Smooth muscle cell (in vitro differentiated cells): ENCODE measurements around the gene PDGFC. TPM values are rescaled to one million over a fixed set of nuclear protein-coding genes. Genes with fewer than 3 reads are reported as not detected.

Source experiments
- DNase-seq: peaks from one replicate; lab custom pipeline; 2025; ENCODE audit not compliant: unreplicated experiment; lab: John Stamatoyannopoulos, UW
- H2AFZ ChIP-seq: fragments of 200-600 bp; sonication (generic); 2 replicates; pipeline ENCODE4 v1.6.0; 2016; ENCODE audit warnings: antibody characterized with exemption, low read depth, mild to moderate bottlenecking
- H3F3A ChIP-seq: fragments of 200-600 bp; sonication (generic); 2 replicates; pipeline ENCODE4 v1.6.0; 2017; ENCODE audit warnings: antibody characterized with exemption, low read depth
- H3K27ac ChIP-seq: fragments of 200-600 bp; sonication (generic); 2 replicates; pipeline ENCODE4 v1.5.1; 2016; ENCODE audit warnings: low read depth, mild to moderate bottlenecking
- H3K27me3 ChIP-seq: fragments of 200-600 bp; sonication (generic); 2 replicates; pipeline ENCODE4 v1.6.1; 2016; ENCODE audit warnings: low read depth, mild to moderate bottlenecking
- H3K36me3 ChIP-seq: fragments of 200-600 bp; sonication (generic); 2 replicates; pipeline ENCODE4 v1.5.1; 2016; ENCODE audit warnings: low read depth
- H3K4me1 ChIP-seq: fragments of 200-600 bp; sonication (generic); 2 replicates; pipeline ENCODE4 v1.5.1; 2016; ENCODE audit warnings: low read depth
- H3K4me2 ChIP-seq: fragments of 200-600 bp; sonication (generic); 2 replicates; pipeline ENCODE4 v1.6.0; 2016; ENCODE audit warnings: mild to moderate bottlenecking
- H3K4me3 ChIP-seq: fragments of 200-600 bp; sonication (generic); 2 replicates; pipeline ENCODE4 v1.5.1; 2016; ENCODE audit warnings: mild to moderate bottlenecking
- H3K79me2 ChIP-seq: fragments of 200-600 bp; sonication (generic); 2 replicates; pipeline ENCODE4 v1.6.0; 2016; ENCODE audit warnings: low read depth, mild to moderate bottlenecking
- H3K9ac ChIP-seq: fragments of 200-600 bp; sonication (generic); 2 replicates; pipeline ENCODE4 v1.6.0; 2016; ENCODE audit warnings: low read depth
- H3K9me3 ChIP-seq: fragments of 200-600 bp; sonication (generic); replicated peaks from 2 replicates; pipeline ENCODE4 v1.5.1; 2016; ENCODE audit warnings: low read depth
- H4K20me1 ChIP-seq: fragments of 200-600 bp; sonication (generic); 2 replicates; pipeline ENCODE4 v1.6.0; 2016; ENCODE audit warnings: low read depth
- WGBS: methylation state at CpG from one replicate; pipeline ENCODE4 v1.1.7; 2016; ENCODE audit warnings: low lambda C conversion rate; 5-methylcytosine and 5-hydroxymethylcytosine counted together
- polyA plus RNA-seq: library from polyadenylated mRNA; unstranded; fragments of >200 nt; fragmentation: Nextera tagmentation; extraction: Ambion mirVana; gene quantifications from 2 replicates; pipeline ENCODE4 v1.2.1, GENCODE V29; 2016
- total RNA-seq: library from RNA; depleted of rRNA; stranded (reverse); fragments of >200 nt; gene quantifications from 2 replicates; pipeline ENCODE4 v1.2.3, GENCODE V29; 2014
- TF ChIP-seq, protein P1 (sequence below): fragments of 200-600 bp; sonication (generic); IDR thresholded peaks from 2 replicates; pipeline ENCODE4 v1.5.1; 2017; ENCODE audit warnings: borderline replicate concordance, mild to moderate bottlenecking, antibody characterized with exemption; ENCODE audit not compliant: insufficient read depth, poor library complexity, severe bottlenecking

PDGFC gene
- total and polyA plus RNA-seq, 2 experiments from 2014 or later, result 56.5 to 135 TPM

DNA sequence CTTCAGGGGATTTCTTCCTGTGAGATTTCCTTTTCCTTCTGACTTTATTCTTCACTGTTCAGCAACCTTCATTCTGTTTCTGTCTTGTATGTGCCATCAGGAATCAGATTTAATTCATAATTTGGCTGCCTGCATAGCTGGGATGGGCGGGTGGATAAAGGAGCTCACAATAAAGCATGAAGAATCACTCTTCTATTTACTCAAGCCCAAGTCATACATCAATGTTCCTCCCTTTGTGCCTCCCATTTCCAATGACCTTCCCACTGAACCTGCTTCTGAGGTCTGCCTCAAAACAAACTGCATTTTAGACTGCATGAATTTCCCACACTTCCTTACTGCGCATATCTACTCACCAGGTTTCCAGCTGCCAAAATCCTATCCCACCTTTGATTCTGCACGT, 14.0 kb downstream of the PDGFC start:
- DNase-seq, result no peak
- TF ChIP-seq, protein P1, sequence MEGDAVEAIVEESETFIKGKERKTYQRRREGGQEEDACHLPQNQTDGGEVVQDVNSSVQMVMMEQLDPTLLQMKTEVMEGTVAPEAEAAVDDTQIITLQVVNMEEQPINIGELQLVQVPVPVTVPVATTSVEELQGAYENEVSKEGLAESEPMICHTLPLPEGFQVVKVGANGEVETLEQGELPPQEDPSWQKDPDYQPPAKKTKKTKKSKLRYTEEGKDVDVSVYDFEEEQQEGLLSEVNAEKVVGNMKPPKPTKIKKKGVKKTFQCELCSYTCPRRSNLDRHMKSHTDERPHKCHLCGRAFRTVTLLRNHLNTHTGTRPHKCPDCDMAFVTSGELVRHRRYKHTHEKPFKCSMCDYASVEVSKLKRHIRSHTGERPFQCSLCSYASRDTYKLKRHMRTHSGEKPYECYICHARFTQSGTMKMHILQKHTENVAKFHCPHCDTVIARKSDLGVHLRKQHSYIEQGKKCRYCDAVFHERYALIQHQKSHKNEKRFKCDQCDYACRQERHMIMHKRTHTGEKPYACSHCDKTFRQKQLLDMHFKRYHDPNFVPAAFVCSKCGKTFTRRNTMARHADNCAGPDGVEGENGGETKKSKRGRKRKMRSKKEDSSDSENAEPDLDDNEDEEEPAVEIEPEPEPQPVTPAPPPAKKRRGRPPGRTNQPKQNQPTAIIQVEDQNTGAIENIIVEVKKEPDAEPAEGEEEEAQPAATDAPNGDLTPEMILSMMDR, result no peak
- no peaks in the 10 kb centered on the region for H3F3A ChIP-seq
- H3K9ac ChIP-seq, result no peak overlapping the region
- H3K9me3 ChIP-seq, result no peaks in the 10 kb centered on the region
- peaks cover 11% of the 10 kb centered on the region for H3K4me1 ChIP-seq
- H3K27ac ChIP-seq, result no peak overlapping the region
- H4K20me1 ChIP-seq, result peaks cover 16% of the 10 kb centered on the region
- no peaks in the 10 kb centered on the region for H3K27me3 ChIP-seq
- H3K36me3 ChIP-seq, result no peaks in the 10 kb centered on the region
- H3K79me2 ChIP-seq, result peaks cover 93% of the 10 kb centered on the region
- H3K4me3 ChIP-seq, result no peak overlapping the region
- WGBS, result 96% methylated on average over 3 of the region's 3 CpGs
- no peak overlapping the region for H3K4me2 ChIP-seq
- H2AFZ ChIP-seq, result no peak overlapping the region

DNA sequence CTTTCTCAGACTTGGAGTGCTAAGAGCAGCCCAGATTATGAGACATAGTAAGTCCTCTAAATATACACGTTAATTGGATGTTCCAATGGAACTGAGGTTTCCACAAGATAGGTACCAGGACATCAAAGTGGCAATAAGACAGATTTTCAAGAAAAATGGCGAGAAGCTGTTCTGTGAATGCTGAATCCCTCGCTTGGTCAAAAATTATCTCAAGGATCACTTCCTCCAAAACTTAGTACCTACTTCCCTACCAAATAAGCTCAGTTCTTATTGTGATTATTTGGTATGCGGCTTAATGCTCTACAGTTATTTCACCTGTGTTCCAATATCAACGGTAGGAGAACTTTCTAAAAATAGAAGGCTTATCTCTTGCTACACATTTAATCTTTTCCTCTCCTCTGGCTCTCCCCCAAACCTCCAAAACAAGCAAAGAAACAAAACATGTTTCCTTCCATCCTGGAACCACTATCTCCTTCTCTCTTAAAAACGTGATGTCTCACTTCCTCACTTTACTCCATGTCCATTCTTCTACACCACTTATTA, 14.7 kb downstream of the PDGFC start:
- Histone ChIP-seq H3K4me1 (peaks cover 5% of the 10 kb centered on the region), H3K9ac (no peak overlapping the region), H3K27ac (no peak overlapping the region), H3K9me3 (no peaks in the 10 kb centered on the region), H3K36me3 (no peaks in the 10 kb centered on the region), H3K27me3 (no peaks in the 10 kb centered on the region), H2AFZ (no peak overlapping the region), H3K4me3 (no peak overlapping the region), H3K79me2 (peaks cover 96% of the 10 kb centered on the region), H3F3A (no peaks in the 10 kb centered on the region), H4K20me1 (peaks cover 9% of the 10 kb centered on the region), H3K4me2 (no peak overlapping the region)
- DNase-seq, result no peak
- TF ChIP-seq, protein P1, result no peak
- 89% methylated on average over 6 of the region's 6 CpGs for WGBS

DNA sequence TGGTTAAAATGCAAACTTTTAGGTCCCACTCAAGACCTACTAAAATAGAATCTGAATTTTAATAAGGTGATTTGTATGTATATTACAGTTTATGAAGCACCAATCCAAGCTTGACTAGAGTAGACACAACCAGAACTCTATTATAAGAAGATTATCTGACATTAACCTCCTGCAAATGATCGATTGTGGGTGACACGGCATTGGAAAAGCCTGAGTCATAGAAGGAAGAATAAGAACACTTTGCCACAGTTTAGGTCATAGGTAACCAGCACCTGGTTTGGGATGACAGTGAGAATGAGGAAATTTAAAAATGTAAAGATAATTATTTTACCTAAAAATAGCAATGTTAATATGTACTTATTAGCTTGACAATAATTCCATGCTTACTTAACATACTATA, 15.2 kb downstream of the PDGFC start:
- TF ChIP-seq, protein P1, result no peak
- Histone ChIP-seq H4K20me1 (peaks cover 4% of the 10 kb centered on the region), H3K27ac (no peak overlapping the region), H2AFZ (no peak overlapping the region), H3K4me3 (no peak overlapping the region), H3K9me3 (no peaks in the 10 kb centered on the region), H3K36me3 (no peaks in the 10 kb centered on the region), H3K79me2 (peaks cover 96% of the 10 kb centered on the region), H3K4me1 (peaks cover 7% of the 10 kb centered on the region), H3K9ac (no peak overlapping the region), H3K27me3 (no peaks in the 10 kb centered on the region), H3F3A (no peaks in the 10 kb centered on the region), H3K4me2 (no peak overlapping the region)
- DNase-seq, result no peak
- 97% methylated on average over 2 of the region's 2 CpGs for WGBS

DNA sequence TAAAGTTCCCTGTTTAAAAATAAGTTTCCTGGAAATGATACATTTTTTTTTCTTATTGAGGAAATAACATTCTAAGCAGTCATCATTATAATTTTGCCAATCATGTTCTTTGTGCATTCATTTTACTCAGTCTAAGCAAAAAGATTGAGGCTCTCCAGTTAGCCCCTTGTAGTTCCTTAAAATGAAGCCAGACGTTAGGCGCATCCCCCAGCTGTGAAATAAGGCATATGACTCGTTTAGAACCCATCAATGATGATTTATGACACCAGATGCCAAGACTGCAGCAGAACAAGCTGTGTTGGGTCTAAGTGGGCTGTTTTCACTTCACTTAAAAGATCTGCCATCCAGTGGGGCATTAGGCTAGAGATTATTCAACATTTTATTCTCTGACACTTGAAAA, 17.0 kb downstream of the PDGFC start:
- no peaks in the 10 kb centered on the region for H3K9me3 ChIP-seq
- H3F3A ChIP-seq, result no peaks in the 10 kb centered on the region
- H3K9ac ChIP-seq, result no peak overlapping the region
- DNase-seq, result no peak
- H3K4me1 ChIP-seq, result peaks cover 7% of the 10 kb centered on the region
- no peak overlapping the region for H3K27ac ChIP-seq
- H3K4me2 ChIP-seq, result no peak overlapping the region
- H3K79me2 ChIP-seq, result peaks cover 96% of the 10 kb centered on the region
- 50% methylated on average over 3 of the region's 3 CpGs for WGBS
- no peaks in the 10 kb centered on the region for H4K20me1 ChIP-seq
- H3K27me3 ChIP-seq, result no peaks in the 10 kb centered on the region
- H2AFZ ChIP-seq, result no peak overlapping the region
- no peak overlapping the region for H3K4me3 ChIP-seq
- TF ChIP-seq, protein P1, result no peak
- no peaks in the 10 kb centered on the region for H3K36me3 ChIP-seq
